GM19463 (cell line): Measurements from ENCODE around the gene CASQ2.

Experiments
- ATAC-seq: cut with Tn5 transposase; IDR thresholded peaks from one replicate; pipeline ENCODE4 v1.9.1; 2021; ENCODE audit warnings: mild to moderate bottlenecking, moderate library complexity; ENCODE audit not compliant: unreplicated experiment

CASQ2 gene

DNA sequence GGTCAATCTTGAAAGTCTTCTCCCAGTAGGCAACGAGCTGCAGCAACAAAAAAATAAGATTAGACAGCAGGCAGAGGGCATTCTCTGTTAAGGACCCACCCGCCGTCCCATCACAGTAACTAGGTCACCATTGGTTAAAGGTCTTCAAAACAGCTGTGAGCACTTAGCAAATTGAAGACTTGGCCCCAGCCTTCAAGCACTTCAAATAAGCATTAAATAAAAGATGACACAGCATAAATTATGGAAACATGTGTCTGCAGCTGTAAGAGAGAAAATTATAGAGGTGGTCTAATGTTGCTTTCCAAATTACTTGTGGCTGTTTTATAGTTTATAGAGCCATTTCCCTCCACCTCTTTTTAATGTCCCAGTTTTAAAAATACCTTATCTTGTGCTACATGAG, 65.6 kb downstream of the CASQ2 start:
- no peak for ATAC-seq

DNA sequence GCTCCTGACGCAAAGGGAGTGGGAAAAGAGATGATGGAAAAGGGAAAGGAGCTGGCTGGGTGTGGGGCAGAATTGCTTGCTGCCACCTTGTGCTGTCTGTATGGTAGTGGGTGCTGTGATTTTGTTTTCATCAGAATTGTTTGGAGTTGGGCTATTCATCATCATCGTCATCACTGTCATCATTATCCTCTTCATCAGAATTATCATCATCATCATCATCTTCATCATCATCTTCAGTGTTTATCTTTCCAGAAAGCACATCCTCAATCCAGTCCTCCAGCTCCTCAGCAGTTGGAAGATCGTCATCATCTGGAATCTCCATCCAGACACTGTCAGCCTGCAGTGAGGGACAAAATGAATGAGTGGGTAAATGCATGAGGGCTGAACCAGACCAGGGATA, 67.4 kb downstream of the CASQ2 start:
- ATAC-seq = no peak

DNA sequence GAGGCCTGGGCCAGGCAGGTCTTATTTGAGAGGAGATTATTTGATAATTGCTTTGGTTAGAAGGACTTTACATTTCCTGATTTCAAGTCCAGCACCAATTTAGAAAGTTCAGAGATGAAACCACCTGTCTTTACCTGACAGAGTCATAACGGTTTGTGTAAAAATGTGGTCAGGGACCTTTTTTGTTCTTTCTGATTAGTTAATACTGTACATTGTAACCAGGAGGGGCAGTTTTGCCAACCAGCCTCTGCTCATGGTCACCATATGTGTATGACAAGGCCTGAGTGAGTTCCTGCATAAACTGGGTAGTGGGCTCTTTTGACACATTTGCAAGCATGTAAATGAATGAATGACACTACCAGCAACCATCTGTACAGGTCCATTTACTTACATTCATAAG, 70.9 kb downstream of the CASQ2 start:
- ATAC-seq = no peak

DNA sequence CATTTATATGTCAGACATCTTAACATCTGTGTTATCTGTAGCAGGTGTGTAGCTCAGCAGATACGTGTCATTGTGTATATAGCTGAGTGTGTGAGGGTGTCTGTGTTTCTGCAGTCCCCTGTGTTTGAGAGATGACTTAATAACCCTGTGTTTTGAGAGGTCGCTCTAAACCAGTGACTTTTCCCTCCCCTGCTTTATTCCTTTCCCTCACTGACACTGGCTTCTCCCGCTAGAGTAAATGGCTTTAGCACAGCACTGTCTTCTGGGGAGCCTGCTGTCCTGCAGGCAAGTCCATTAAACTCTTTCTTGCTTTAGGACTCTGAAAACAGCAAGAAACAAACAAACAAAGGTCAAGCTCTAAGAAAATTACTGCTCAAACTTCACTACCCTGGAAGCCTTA, 73.7 kb downstream of the CASQ2 start:
- no peak for ATAC-seq

DNA sequence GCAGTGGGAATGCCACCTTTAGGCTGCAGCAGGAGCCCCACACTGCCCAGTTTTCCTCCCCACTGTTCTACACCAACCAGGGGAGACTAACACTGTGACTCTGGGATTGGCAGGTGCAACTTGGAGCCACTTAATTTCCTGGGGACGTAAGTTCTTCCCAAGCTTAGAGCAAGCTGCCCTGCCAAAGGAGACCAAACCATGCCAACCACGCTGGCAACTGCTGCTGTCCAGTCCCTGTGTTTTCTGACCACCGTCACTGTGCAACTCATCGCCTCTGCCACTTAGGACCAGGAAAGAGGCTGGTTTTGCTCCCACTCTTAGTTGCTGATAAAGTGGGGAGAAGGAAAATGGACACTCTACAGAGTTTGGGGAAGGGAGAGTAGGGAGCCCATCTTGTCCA, 76.3 kb downstream of the CASQ2 start:
- no peak for ATAC-seq

DNA sequence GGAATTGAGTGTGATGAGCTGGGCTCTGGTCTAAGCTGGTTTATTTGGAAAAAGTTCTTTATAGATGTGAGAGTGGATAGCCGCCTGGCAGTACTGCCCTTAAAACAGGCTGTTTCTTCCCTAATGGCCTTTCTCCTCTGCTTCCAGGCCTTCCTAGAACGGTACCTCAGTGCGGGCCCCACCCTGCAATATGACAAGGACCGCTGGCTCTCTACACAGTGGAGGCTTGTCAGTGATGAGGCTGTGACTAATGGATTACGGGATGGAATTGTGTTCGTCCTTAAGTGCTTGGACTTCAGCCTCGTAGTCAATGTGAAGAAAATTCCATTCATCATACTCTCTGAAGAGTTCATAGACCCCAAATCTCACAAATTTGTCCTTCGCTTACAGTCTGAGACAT, 77.5 kb downstream of the CASQ2 start:
- no peak for ATAC-seq

DNA sequence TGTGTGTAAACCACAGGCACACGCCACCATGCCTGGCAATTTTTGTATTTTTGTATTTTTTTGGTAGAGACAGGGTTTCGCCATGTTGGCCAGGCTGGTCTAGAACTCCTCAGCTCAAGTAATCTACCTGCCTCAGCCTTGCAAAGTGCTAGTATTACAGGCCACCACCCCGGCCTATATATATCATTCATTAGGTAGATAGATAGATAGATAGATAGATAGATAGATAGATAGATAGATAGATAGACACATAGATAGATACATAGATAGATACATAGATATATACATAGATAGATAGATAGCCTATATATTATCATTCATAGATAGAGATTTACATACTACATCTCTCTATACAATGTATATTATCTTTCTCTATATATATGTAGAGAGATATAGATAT, 80.8 kb downstream of the CASQ2 start:
- ATAC-seq = no peak

DNA sequence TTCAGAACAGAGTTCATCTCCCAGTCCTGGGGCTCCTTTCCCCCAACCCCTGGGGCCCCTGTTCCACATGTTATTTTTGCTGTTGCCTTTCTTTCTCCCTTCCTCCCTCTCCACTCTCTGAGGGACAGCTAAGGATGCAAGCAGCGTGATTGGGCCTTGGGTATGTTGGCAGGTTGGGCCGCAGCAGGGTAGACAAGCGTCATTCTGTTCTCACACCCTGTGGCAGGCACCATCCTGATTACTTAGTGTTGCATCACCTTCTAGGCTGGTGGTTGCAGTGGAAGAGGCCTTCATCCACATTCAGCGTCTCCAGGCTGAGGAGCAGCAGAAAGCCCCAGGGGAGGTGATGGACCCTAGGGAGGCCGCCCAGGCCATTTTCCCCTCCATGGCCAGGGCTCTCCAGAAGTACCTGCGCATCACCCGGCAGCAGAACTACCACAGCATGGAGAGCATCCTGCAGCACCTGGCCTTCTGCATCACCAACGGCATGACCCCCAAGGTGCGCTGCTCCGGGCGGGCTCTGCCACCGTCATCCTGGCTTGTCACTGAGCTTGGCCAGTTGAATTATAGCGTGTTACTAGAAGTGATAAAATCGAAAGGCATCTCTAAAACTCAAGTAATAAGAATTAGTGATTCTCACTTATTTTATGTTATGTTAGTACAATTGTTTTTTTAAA, 83.3 kb downstream of the CASQ2 start:
- ATAC-seq = no peak

DNA sequence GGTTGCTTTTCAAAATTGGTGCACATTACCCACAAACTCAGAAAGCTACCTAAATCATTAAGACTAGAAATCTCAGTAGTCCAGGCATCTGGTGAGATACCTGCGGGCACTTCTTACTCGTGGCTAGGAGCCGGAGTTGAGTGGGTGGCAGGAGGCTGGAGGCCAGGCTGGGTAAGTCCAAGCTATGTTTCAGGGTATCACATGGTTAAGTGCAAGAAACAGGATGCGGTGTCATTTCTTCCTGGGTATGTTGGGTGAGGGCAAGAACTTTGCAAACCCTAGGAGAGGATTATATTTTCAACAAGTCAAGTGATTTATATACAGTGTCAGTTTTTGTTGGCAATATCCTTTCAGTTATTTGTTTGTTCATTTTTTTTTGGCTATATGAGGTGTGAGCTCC, 85.7 kb downstream of the CASQ2 start:
- ATAC-seq = no peak

DNA sequence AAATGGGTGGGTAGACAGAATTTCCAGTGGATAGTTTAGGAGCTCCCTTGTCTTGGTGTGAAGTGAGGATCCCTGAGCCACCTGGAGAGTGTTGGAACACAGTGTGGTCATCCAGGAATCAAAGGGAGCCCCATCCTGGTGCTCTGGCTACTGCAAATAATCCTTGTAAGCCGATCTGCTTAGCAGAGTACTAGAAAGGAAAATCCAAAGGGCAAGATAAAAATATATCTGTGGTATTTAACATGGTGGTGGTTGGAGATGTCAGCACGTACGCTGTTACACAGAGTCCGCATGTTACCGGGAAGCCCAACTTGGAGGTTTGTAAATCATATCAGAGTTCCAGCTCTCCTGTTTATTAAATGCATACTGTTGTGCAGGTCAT, 87.8 kb downstream of the CASQ2 start:
- no peak for ATAC-seq

DNA sequence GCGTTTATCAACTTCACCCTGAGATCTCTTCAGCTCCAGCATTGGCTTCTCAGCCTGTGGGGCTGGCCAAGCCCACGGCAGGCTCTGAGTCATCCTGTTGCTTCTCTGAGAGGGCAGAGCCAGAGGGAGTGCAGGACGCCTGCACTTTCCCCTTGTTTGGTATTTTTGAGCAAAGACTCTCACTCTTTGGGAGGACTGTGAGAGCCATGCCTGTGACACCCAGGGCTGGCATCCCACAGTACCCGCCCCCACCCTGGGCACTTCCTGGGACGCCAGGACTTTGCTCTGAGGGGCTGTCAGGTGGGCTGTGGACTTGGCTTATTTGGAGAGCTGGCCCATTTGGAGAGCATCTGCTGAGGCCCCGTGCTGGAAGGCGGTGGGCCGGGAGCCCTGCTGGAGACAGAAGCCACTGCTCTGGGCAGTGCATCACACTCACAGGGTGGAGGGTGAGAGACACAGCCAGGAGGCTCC, 89.3 kb downstream of the CASQ2 start:
- ATAC-seq = no peak

DNA sequence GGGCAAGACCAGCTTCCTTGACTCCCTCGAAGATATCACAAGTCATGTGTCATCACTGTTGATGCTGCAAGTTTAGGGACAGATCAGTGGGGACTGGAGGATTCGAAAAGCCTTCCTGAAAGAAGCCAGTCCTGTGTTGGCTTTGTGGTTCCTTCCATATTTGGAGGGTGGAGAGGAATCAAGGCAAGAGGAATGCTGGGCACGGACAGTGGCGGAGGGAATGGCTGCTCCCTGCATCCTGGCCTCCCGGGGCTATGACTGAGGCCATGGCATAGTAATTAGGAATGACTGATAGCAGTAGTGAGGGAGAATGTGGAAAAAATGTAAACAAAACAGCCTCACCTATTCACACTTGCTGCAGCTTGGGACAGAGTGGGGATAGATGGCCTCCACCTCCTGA, 90.4 kb downstream of the CASQ2 start:
- ATAC-seq = no peak

DNA sequence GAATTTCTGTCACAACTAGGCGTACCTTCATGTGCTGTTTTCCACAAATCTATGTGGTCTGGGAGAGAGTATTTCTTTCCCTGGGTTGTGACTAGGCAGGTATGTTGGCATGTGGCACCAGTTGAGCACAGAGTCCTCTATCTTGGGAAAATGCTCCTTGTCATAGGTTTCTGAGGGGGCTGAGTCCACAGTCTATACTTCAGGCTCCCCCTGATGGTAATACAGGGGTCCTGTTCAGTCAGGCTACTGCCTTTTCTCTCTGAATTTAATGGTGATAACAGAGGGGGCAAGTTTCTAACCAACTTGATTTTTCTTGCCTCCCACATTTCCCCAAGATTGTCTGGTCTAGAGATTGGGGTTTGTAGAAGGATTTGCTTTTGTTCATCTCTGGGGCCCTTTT, 90.9 kb downstream of the CASQ2 start:
- ATAC-seq = no peak

DNA sequence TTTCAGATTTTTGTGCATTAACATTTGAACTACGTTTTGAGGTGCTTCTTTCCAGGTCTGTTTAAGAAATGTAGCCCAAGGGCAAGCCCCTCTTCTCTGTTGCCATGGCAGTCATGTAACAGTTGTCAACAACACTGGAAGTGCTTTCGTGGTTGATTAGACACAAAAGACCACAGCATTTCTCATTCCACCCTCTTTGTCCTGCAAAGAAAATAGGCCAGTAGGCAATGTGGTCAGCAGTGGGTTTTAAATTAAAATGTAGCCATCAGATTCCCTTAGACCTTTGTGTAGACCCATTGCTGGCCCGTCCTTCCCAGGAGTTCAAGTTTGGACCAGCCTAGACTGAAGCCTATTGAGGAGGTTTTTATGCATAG, 91.3 kb downstream of the CASQ2 start:
- peak; percentile 56 for ATAC-seq

DNA sequence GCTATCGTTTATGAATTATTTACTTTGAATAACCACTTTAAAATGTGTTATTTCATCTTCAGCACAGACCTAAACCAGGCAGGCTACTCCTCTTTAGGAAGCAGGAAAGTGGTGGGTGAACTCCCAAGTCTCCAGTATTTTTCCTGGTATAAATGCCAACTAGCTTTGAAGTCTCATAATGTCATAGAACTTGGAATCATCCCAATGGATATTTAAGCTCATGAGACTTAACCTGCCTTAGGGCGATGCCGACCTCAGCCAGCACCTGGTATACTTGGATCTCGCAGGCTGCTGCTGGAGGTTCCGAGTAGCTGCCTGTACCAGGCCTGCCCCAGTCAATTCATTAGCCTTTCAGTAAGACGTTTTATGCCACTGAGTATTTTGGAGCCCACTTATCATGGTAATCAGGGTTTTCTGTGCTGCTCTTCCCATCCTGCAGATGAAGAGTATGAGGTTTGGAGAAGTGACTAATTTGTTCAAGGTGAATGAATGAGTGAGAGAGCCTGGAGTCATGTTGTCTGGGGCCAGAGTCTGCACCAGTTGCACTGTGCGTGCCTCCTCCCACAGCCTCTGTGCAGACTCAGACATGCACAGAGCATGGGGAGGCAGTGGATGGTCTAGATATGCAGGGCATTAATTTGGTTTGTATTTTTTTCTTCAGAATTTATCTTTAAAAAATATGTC, 91.9 kb downstream of the CASQ2 start:
- peak; percentile 27 for ATAC-seq

DNA sequence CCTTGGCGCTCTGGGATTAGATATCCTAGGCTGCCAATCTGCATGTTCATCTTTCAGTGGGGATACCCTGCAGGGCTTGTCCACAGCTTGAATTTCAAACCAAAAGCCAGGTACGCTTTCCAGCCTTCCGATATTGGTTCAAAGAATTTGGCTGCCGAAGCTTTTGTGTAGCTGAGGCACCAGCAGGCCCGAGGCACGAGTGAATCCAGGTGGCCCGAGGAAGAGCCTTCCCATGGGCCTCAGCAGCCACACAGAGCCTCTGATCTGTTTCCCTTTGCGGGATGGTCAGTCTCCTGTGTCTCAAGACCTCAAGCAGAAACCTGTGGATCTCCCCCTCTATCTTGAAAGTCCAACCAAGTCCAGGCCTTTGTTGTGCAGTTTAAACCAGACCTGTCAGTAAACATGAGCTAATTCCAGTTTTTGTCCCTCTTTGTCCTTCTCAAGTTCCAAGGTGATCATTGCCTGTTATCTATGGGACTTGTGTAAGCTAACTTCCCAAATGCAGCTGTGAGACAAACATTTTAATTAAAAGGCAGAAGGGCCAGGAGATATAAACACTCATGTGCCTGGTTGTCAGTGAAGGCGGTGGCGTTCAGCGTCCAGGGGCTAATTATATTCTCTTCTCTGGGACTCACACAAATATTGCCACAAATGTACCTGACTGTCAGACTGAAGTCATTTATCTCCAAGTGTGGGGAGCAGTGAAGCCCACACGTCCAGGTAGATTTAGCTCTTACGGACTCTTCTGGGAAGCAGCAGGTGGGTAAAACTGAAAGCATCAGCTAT, 96.1 kb downstream of the CASQ2 start:
- ATAC-seq = no peak

DNA sequence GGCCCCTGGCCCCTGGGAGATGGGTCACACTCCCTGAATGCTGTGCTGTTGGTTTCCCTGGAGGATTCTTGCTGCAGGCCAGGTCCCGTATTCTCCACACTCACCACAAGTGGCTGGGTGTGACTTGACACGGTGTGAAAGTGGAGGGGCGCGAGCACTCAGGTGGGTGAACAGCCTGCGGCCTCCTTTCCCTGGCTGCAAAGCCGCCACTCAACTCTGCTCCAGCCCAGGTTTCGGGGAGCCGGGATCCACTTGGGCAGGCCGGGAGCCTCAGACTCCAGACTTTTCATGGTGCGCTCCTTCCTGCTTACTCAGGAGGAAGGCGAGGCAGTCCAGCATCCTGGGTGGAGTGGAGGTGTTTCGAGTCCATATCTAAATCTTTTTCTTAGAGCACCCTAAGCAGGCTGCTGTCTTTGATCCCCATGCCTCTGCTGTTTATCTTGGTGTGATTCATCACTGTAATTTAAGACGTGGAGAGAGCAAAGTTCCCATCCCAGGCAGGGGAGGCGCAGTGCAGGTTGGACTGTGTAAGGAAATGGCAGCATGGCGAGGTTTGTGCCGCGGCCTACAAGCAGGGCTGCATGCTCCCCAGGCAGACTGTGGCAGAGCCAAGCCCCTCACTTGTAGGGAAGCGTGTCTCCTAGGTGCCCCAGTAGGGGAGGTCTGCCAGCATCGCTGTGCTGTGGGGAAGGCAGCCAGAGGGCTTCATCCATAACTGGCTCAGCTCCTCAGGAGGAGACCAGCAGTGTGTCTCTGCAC, 97.2 kb downstream of the CASQ2 start:
- ATAC-seq = no peak

DNA sequence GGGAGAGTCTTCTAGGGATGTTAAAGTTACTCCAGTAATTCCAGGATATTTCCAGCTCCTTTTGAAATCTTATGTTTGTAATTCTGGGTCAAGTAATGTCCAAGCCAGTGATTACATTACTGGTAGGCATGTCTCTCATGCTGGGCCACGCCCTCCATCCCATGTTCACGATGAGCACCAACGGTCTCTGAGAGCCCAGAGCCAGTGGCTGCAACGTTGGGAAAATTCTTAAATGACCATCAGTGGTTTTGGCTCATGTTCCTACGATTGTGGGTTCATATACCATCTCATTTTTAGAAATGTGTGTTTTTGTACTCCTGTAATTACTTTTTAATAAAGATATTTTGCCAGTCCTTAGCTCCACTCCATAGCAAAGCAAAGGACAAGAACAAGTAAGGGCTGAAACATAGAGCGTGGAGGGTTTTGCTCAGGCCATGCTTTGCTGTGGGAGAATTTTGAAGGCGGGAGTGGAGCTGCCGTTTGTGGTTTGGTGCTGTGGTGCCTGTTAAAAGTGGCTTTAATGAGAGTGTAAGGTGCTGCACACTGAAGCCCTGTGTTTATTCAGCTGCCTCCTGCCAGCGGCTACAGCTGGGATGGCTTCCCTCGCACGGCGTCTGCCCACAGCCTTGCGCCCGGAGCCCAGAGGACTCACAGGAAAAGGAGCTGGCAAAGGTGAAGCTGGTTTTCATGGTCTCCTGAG, 97.9 kb downstream of the CASQ2 start:
- no peak for ATAC-seq

DNA sequence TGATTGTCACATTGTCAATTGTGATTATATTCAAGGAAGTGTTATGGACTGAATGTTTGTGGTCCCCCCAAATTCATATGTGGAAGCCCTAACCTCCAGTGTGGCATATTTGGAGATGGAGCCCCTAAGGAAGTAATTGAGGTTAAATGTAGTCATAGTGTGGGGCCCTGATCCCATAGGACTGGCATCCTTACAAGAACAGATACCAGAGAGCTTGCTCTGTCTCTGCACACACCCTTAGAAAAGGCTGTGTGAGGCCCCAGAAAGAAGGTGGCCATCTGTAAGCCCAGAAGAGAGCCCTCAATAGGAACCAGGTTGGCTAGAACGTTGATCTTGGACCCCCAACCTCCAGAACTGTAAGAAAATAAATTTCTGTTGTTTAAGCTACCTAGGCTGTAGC, 98.6 kb downstream of the CASQ2 start:
- ATAC-seq = no peak

DNA sequence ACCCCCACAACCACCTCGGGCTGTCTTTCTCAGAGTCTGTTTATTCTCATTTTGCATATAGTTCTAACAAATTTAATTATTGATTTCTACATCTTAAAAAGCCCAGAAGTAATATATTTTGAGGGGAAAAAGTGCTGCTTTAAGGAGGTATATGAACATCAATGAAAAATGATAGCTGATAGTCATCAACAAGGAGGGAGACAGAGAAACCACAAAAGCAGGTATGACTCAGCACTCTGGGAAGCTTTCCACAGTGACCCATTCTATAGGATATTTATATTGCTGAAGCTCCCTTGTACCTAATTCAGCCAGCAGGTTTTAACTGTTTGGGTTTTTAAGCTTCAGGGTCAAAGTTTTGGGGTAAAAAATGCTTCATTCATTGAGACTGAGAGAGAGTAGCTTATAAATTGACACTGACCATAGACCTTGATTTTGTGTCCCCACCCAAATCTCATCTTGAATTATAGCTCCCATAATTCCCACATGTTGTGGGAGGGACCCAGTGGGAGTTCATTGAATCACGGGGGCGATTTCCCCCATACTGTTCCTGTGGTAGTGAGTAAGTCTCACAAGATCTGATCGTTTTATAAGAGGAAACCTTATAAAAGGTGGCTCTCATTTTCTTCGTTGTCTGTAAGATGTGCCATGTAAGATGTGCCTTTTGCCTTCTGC, 99.4 kb downstream of the CASQ2 start:
- no peak for ATAC-seq
